ENCODE measurements around the gene TENT4B. TPM values are rescaled to one million over a fixed set of nuclear protein-coding genes. Genes with fewer than 3 reads are reported as not detected.
A peak's percentile ranks its signal among the peaks of the same experiment; 100 is the strongest.

Gene TENT4B
- total RNA-seq, 1 experiment from 2014 or later = 28.6 TPM

GRCh38 chr16:50227665-50228064 is 74.6 kb downstream of the TENT4B start:
- H3K36me3 ChIP-seq (ENCODE audit: control insufficient read depth, insufficient read depth, low read length) = peaks cover 2% of the 10 kb centered on the region; the same call in 1 of the 2 replicates
- peaks cover 8% of the 10 kb centered on the region for H3K9me3 Mint-ChIP-seq (ENCODE audit: unreplicated experiment)
- no peaks in the 10 kb centered on the region for H3K4me1 Mint-ChIP-seq (ENCODE audit: low read depth, unreplicated experiment)

GRCh38 chr16:50228364-50228868 is 75.3 kb downstream of the TENT4B start:
- intact Hi-C loops (cut with micrococcal nuclease; ENCODE audit: unreplicated experiment) = no loop called here

More at GRCh38 chr16:50227665-50228064, 74.6 kb downstream of the TENT4B start:
- no peaks in the 10 kb centered on the region for H3K27me3 Mint-ChIP-seq (ENCODE audit: insufficient read depth, unreplicated experiment)
- ChIA-PET CTCF (no interaction called here), POLR2A (no interaction called here)
- Histone ChIP-seq H3K27me3 (replicated peaks; ENCODE audit: control insufficient read depth, insufficient read depth, low read length) (no peaks in the 10 kb centered on the region), H3K4me3 (ENCODE audit: low read depth, low read length) (no peak overlapping the region), H3K4me1 (no peaks in the 10 kb centered on the region), H3K9me3 (no peaks in the 10 kb centered on the region)
- no peak for TF ChIP-seq CTCF (IDR thresholded peaks at IDR 0.05; ENCODE audit: insufficient read depth in 1 of 2, low read depth in 1 of 2, low read length in 1 of 2, severe bottlenecking in 1 of 2, unreplicated experiment in 1 of 2)
- BruUV-seq (replicated peaks) = no TSS peak
- H3K4me3 Mint-ChIP-seq (ENCODE audit: unreplicated experiment) = no peak overlapping the region
- no peak overlapping the region for H3K27ac Mint-ChIP-seq (ENCODE audit: unreplicated experiment)
- DNase-seq = no peak
- intact Hi-C loops (cut with micrococcal nuclease; ENCODE audit: unreplicated experiment) = no loop called here
- H3K36me3 Mint-ChIP-seq (ENCODE audit: insufficient read depth, unreplicated experiment) = peaks cover 36% of the 10 kb centered on the region

GRCh38 chr16:50229149-50229726 is 76.1 kb downstream of the TENT4B start:
- no peak for DNase-seq
- H3K27me3 ChIP-seq (replicated peaks; ENCODE audit: control insufficient read depth, insufficient read depth, low read length) = no peaks in the 10 kb centered on the region
- BruUV-seq (replicated peaks) = TSS peak; percentile 19
- H3K4me3 ChIP-seq (ENCODE audit: low read depth, low read length) = no peak overlapping the region
- TF ChIP-seq CTCF (IDR thresholded peaks at IDR 0.05; ENCODE audit: insufficient read depth in 1 of 2, low read depth in 1 of 2, low read length in 1 of 2, severe bottlenecking in 1 of 2, unreplicated experiment in 1 of 2) = no peak
- POLR2A ChIA-PET = no interaction called here
- H3K4me1 ChIP-seq = peaks cover 14% of the 10 kb centered on the region
- CTCF ChIA-PET = no interaction called here
- Mint-ChIP-seq H3K4me1 (ENCODE audit: low read depth, unreplicated experiment) (no peaks in the 10 kb centered on the region), H3K27me3 (ENCODE audit: insufficient read depth, unreplicated experiment) (no peaks in the 10 kb centered on the region), H3K4me3 (ENCODE audit: unreplicated experiment) (no peak overlapping the region), H3K36me3 (ENCODE audit: insufficient read depth, unreplicated experiment) (peaks cover 40% of the 10 kb centered on the region), H3K9me3 (ENCODE audit: unreplicated experiment) (peaks cover 8% of the 10 kb centered on the region), H3K27ac (ENCODE audit: unreplicated experiment) (no peak overlapping the region)
- intact Hi-C loops (cut with micrococcal nuclease; ENCODE audit: unreplicated experiment) = no loop called here
- peaks cover 2% of the 10 kb centered on the region; the same call in 1 of the 2 replicates for H3K36me3 ChIP-seq (ENCODE audit: control insufficient read depth, insufficient read depth, low read length)
- no peaks in the 10 kb centered on the region for H3K9me3 ChIP-seq

More at GRCh38 chr16:50228364-50228868, 75.3 kb downstream of the TENT4B start:
- no peak for TF ChIP-seq CTCF (IDR thresholded peaks at IDR 0.05; ENCODE audit: insufficient read depth in 1 of 2, low read depth in 1 of 2, low read length in 1 of 2, severe bottlenecking in 1 of 2, unreplicated experiment in 1 of 2)
- Histone ChIP-seq H3K4me1 (peaks cover 6% of the 10 kb centered on the region; the same call in 1 of the 2 replicates), H3K36me3 (ENCODE audit: control insufficient read depth, insufficient read depth, low read length) (peaks cover 2% of the 10 kb centered on the region; the same call in 1 of the 2 replicates), H3K9me3 (no peaks in the 10 kb centered on the region), H3K4me3 (ENCODE audit: low read depth, low read length) (no peak overlapping the region), H3K27me3 (replicated peaks; ENCODE audit: control insufficient read depth, insufficient read depth, low read length) (no peaks in the 10 kb centered on the region)
- no peak for DNase-seq
- Mint-ChIP-seq H3K27me3 (ENCODE audit: insufficient read depth, unreplicated experiment) (no peaks in the 10 kb centered on the region), H3K36me3 (ENCODE audit: insufficient read depth, unreplicated experiment) (peaks cover 36% of the 10 kb centered on the region), H3K27ac (ENCODE audit: unreplicated experiment) (no peak overlapping the region), H3K4me1 (ENCODE audit: low read depth, unreplicated experiment) (no peaks in the 10 kb centered on the region), H3K9me3 (ENCODE audit: unreplicated experiment) (peaks cover 8% of the 10 kb centered on the region), H3K4me3 (ENCODE audit: unreplicated experiment) (no peak overlapping the region)
- ChIA-PET POLR2A (no interaction called here), CTCF (no interaction called here)
- BruUV-seq (replicated peaks) = no TSS peak
